Ovary (tissue), 9 donors: ENCODE measurements around the gene POLD3. TPM values are rescaled to one million over a fixed set of nuclear protein-coding genes. Genes with fewer than 3 reads are reported as not detected.

Experiments used
- DNase-seq, 5 donors: peaks; one replicate each; pipeline ENCODE4 v3.0.0-alpha.2; 2019 to 2020
- H3K27ac ChIP-seq, 2 donors: fragments of 200-600 bp; one replicate each; pipeline versions ENCODE4 v1.5.1 to v1.8.0; 2019 to 2022
- H3K27me3 ChIP-seq: fragments of 200-600 bp; one replicate; pipeline ENCODE4 v1.8.0; 2022
- H3K36me3 ChIP-seq: fragments of 200-600 bp; sonication (generic); one replicate; pipeline ENCODE4 v1.5.1; 2019
- H3K4me1 ChIP-seq: one replicate; pipeline ENCODE4 v1.8.1; 2013; ENCODE audit warnings: mild to moderate bottlenecking, moderate library complexity; ENCODE audit not compliant: insufficient read depth
- H3K4me3 ChIP-seq: fragments of 200-600 bp; sonication (generic); one replicate; pipeline ENCODE4 v1.5.1; 2017
- H3K9me3 ChIP-seq, 2 donors: fragments of 200-600 bp in 1 of 2; sonication (generic) in 1 of 2; one replicate each; pipeline versions ENCODE4 v1.5.1 to v1.8.1; 2013 to 2019; ENCODE audit warnings: mild to moderate bottlenecking in 1 of 2, moderate library complexity in 1 of 2
- EP300 ChIP-seq: sonication (generic); formaldehyde crosslinking; IDR thresholded peaks from one replicate; pipeline ENCODE4 v1.6.1; 2017; ENCODE audit warnings: antibody characterized with exemption
- POLR2A ChIP-seq: fragments of 450-650 bp; IDR thresholded peaks from one replicate; pipeline ENCODE4 v1.6.1; 2017; ENCODE audit warnings: antibody characterized with exemption, mild to moderate bottlenecking, moderate library complexity
- WGBS, 3 donors: extraction: QIAGEN DNeasy Blood & Tissue Kit in 1 of 3; methylation state at CpG; one replicate each; pipeline versions ENCODE4 v1.1.5 to v1.1.7; 2013 to 2017; 5-methylcytosine and 5-hydroxymethylcytosine counted together
- intact Hi-C, 4 donors: fragments of 100-400 bp; cut with DNase I; formaldehyde crosslinking; loops; one replicate each; pipeline versions ENCODE4 v1.11.0 to v1.15.1; 2022 to 2023
- polyA plus RNA-seq, 2 donors: library from polyadenylated mRNA; stranded (reverse); fragments of 200-250 nt in 1 of 2; fragments of 350-450 nt in 1 of 2; fragmentation: Illumina TruSeq in 1 of 2; extraction: RNeasy Lipid Tissue Mini Kit (QIAGEN cat#74804) in 1 of 2; gene quantifications; one replicate each; pipeline ENCODE4 v1.2.3, GENCODE V29; 2013 to 2014
- total RNA-seq, 7 donors: library from RNA; depleted of rRNA in 2 of 7; stranded (reverse); fragments of >200 nt in 2 of 7; fragmentation: NEBNext Ultra II Directional in 3 of 7; extraction: Animal tissue kit (Norgen Biotek cat#: 25700) in 3 of 7; gene quantifications; one replicate each; pipeline versions ENCODE4 v1.1.0 to v1.2.4, GENCODE V29; 2016 to 2023
- TF ChIP-seq, protein P1 (sequence below), 3 donors: fragments of 450-650 bp in 2 of 3; fragments of 200-600 bp in 1 of 3; IDR thresholded peaks; one replicate each; pipeline versions ENCODE4 v1.5.1 to v1.8.0; 2016 to 2022; ENCODE audit warnings: antibody characterized with exemption in 3 of 3, mild to moderate bottlenecking in 1 of 3
- donor health status: DM: no; HTN: no; CAD: no; lungs with moderate emphysema.
- donor health status: DM: no; HTN: no; CAD: no.
- donor health status: Bipolar disorder and iron deficiency.
- donor health status: DM: yes; HTN: yes; CAD: no.
- donor health status: DM: no; HTN: no; CAD: no.
- donor health status: DM: yes; HTN: yes; CAD: no.

The POLD3 gene
- total and polyA plus RNA-seq, 9 donors: 8.2 to 19.0 (median 17.0) TPM

DNA sequence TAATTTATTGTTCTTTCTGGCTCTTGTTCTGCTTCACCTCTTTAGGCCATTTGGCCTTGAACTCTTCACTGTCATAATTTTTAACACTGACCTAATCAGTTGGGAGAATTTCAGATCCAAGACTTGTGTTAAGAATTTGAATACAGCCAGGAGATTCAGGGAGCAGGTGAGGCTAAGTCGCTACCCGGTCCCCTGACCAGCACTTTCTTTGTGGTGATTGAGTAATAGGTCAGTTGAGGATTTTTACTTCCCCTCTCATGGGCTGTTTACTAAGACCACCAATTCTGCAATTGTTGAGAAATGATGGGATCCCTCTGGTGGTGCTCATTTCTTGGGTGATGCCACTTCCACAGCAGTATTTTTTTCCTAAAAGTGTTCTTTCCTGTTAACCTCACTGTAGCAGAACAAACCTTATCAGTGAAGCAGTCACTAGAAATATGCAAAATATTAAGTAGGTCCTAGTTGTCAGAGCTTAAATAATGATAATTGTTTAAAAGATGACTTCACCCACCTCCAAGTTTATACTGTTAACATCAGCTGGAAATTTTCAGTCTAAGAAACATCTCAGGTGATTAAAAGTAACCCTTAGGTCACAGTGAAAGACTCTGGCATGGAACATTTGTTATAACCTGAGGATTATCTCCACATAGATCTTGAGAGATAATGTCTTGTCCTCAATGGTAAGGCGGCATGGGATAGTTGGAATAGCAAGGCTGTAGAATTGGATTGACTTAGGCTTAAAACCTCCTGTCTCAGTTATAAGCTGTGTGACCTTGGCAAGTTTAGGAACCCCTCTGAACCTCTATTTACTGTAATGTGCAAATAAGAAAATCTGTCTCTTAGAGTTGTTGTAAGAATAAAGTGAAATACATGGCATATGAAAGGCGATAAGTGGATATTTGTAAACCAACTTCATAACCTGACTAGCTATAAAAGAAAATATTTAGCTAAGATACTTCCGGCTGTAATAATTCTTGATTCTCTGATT lies 41.3 kb downstream of the POLD3 start:
- WGBS, 3 donors: 87 to 95% (median 94%) methylated on average over 5 of the region's 5 CpGs
- DNase-seq: no peak
- no peak overlapping the region for H3K27ac ChIP-seq
- no peaks in the 10 kb centered on the region for H3K27me3 ChIP-seq
- H3K9me3 ChIP-seq: no peaks in the 10 kb centered on the region
- no peak for TF ChIP-seq POLR2A
- TF ChIP-seq, protein P1, sequence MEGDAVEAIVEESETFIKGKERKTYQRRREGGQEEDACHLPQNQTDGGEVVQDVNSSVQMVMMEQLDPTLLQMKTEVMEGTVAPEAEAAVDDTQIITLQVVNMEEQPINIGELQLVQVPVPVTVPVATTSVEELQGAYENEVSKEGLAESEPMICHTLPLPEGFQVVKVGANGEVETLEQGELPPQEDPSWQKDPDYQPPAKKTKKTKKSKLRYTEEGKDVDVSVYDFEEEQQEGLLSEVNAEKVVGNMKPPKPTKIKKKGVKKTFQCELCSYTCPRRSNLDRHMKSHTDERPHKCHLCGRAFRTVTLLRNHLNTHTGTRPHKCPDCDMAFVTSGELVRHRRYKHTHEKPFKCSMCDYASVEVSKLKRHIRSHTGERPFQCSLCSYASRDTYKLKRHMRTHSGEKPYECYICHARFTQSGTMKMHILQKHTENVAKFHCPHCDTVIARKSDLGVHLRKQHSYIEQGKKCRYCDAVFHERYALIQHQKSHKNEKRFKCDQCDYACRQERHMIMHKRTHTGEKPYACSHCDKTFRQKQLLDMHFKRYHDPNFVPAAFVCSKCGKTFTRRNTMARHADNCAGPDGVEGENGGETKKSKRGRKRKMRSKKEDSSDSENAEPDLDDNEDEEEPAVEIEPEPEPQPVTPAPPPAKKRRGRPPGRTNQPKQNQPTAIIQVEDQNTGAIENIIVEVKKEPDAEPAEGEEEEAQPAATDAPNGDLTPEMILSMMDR (IDR thresholded peaks at IDR 0.05): no peak
- no peak for TF ChIP-seq EP300
- no peak overlapping the region for H3K4me3 ChIP-seq
- intact Hi-C loops: loop anchor here in 3 of 4 donors (5.0 to 10.0 kb wide), 2 partner anchors 91 to 94 kb away; no protein-coding TSS in a partner anchor
- H3K36me3 ChIP-seq: no peaks in the 10 kb centered on the region
- no peaks in the 10 kb centered on the region for H3K4me1 ChIP-seq

DNA sequence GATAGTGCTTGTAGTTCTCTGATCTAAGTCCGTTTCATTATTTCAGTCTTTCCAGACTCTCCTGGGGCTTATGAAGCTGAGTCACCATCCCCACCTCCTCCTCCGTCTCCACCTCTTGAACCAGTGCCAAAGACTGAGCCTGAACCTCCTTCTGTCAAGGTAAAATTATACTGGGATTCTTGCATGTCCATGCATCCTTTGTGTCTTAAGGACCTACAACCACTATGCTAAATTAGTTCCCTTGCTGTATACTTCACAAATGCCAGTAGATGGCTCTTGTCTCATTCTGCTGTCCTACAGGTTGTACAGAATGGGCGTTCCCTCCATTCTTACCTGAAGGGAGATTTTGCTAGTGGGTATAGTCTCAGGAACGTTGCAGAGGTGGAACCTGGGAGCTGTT lies 42.2 kb downstream of the POLD3 start:
- TF ChIP-seq, protein P1 (IDR thresholded peaks at IDR 0.05): no peak
- TF ChIP-seq EP300: no peak
- no peak for TF ChIP-seq POLR2A
- DNase-seq: no peak
- H3K9me3 ChIP-seq: no peaks in the 10 kb centered on the region
- no peaks in the 10 kb centered on the region for H3K4me1 ChIP-seq
- 45 to 55% (median 46%) methylated on average over 4 of the region's 4 CpGs for WGBS, 3 donors
- no peak overlapping the region for H3K27ac ChIP-seq
- intact Hi-C loops: loop anchor here in 3 of 4 donors (5.0 to 10.0 kb wide), 2 partner anchors 90 to 93 kb away; no protein-coding TSS in a partner anchor
- H3K36me3 ChIP-seq: no peaks in the 10 kb centered on the region
- H3K4me3 ChIP-seq: no peak overlapping the region
- H3K27me3 ChIP-seq: no peaks in the 10 kb centered on the region

DNA sequence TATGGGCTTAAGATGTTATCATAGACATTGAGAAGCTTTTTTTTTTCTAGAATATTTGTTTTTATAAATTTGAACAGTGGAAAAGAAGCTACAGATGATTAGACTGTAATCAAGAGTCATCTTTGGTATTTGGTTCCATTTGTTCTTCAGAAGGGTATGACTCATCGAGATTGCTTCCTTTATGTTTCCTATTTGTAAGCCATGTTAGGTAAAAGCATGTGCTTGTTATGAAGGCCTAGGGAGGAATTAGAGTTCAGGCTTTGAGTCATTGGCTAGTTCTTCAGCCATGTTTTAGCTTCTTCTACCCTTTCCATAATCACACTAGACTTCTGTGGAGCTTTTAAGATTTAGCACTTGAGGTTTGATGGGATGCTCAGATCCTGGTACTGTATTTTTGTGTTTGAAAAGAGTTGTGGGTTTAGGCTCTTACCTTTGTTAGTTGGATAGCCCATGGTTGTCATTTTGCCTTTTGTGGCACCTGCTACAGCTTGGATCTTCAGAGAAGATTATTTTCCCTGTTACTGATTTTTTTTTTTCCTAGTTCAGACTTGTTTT lies 44.3 kb downstream of the POLD3 start:
- no peaks in the 10 kb centered on the region for H3K36me3 ChIP-seq
- no peak for DNase-seq
- no peaks in the 10 kb centered on the region for H3K27me3 ChIP-seq
- 82 to 85% (median 85%) methylated on average over 1 of the region's 1 CpG for WGBS, 3 donors
- H3K4me3 ChIP-seq: no peak overlapping the region
- no peak overlapping the region for H3K27ac ChIP-seq
- no peaks in the 10 kb centered on the region for H3K9me3 ChIP-seq
- TF ChIP-seq, protein P1 (IDR thresholded peaks at IDR 0.05): no peak
- TF ChIP-seq EP300 (no peak), POLR2A (no peak)
- no peaks in the 10 kb centered on the region for H3K4me1 ChIP-seq
- intact Hi-C loops: loop anchor here in 2 of 4 donors (10.0 kb wide), 1 partner anchor 88 kb away; no protein-coding TSS in a partner anchor

DNA sequence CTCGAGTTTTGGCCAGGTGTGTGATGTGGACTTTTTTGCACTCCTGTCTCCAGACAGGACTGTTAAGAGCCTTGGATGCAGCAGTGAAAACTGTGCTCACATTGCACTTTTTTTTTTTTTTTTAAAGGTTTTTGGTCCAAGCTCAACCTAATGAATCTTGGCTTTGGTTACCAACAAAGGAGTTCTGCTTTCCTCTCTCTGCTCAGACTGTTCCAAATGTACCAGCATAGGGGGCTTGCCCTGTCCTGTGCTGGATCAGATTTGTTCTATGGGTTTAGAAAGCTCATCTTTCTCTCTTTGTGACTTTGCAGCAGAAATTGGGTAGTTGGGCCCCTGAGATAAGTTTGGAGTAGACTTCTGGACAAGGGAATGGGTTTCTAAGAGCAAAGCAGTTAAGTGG lies 45.3 kb downstream of the POLD3 start:
- TF ChIP-seq POLR2A: no peak
- TF ChIP-seq, protein P1 (IDR thresholded peaks at IDR 0.05): no peak
- TF ChIP-seq EP300: no peak
- Histone ChIP-seq H3K36me3 (no peaks in the 10 kb centered on the region), H3K9me3 (no peaks in the 10 kb centered on the region), H3K27me3 (no peaks in the 10 kb centered on the region), H3K4me1 (peaks cover 3% of the 10 kb centered on the region), H3K27ac (no peak overlapping the region), H3K4me3 (no peak overlapping the region)
- intact Hi-C loops: loop anchor here in 2 of 4 donors (10.0 kb wide), 1 partner anchor 87 kb away; no protein-coding TSS in a partner anchor
- WGBS, 3 donors: 66 to 89% (median 77%) methylated on average over 1 of the region's 1 CpG
- DNase-seq: no peak
